H1 (cell line): ENCODE measurements around the gene KHDRBS1. TPM values are rescaled to one million over a fixed set of nuclear protein-coding genes. Genes with fewer than 3 reads are reported as not detected.

Source experiments
- CTCF ChIA-PET: fragments of 300-600 bp; sonication (Branson Sonifier 250); formaldehyde crosslinking; loops from one replicate; lab custom pipeline; 2021; ENCODE audit not compliant: partially characterized antibody; lab: Charles Lee
- POLR2A ChIA-PET: fragments of 300-600 bp; sonication (Branson Sonifier 250); formaldehyde crosslinking; loops from one replicate; lab custom pipeline; 2021; ENCODE audit warnings: inconsistent platforms; ENCODE audit not compliant: partially characterized antibody; lab: Charles Lee
- DNase-seq, 2 experiments: peaks; one replicate each; pipeline versions ENCODE4 v3.0.0 to v3.0.0-alpha.2; 2010 to 2022; ENCODE audit warnings: low spot score in 2 of 2, low read depth in 1 of 2, mixed read lengths in 1 of 2
- FAIRE-seq: peaks from 2 replicates; lab custom pipeline; 2011; peaks lifted over from hg19 to GRCh38; lab: Jason Lieb, UNC
- H2AFZ ChIP-seq: 2 replicates; pipeline ENCODE4 v1.8.1; 2012; ENCODE audit warnings: low read length, inconsistent platforms
- H2AK5ac ChIP-seq: 2 replicates; pipeline ENCODE4 v1.6.1; 2013; ENCODE audit warnings: low read depth, low read length
- H2BK120ac ChIP-seq: replicated peaks from 2 replicates; pipeline ENCODE3; 2013; ENCODE audit warnings: low read depth, low read length, inconsistent platforms
- H2BK12ac ChIP-seq: 2 replicates; pipeline ENCODE4 v1.6.1; 2013; ENCODE audit warnings: low read depth, low read length
- H2BK15ac ChIP-seq: 2 replicates; pipeline ENCODE4 v1.6.1; 2013; ENCODE audit warnings: low read length
- H2BK20ac ChIP-seq: 2 replicates; pipeline ENCODE4 v1.6.1; 2013; ENCODE audit warnings: low read length
- H2BK5ac ChIP-seq: 2 replicates; pipeline ENCODE4 v1.6.1; 2013; ENCODE audit warnings: low read depth, low read length
- H3K14ac ChIP-seq: 2 replicates; pipeline ENCODE4 v1.6.1; 2013; ENCODE audit warnings: inconsistent platforms; ENCODE audit not compliant: insufficient read length
- H3K18ac ChIP-seq: 2 replicates; pipeline ENCODE4 v1.6.1; 2013; ENCODE audit warnings: low read length; ENCODE audit errors: extremely low read depth
- H3K23ac ChIP-seq: 2 replicates; pipeline ENCODE4 v1.6.1; 2013; ENCODE audit warnings: inconsistent platforms; ENCODE audit not compliant: insufficient read length
- H3K23me2 ChIP-seq: 2 replicates; pipeline ENCODE4 v1.6.1; 2013; ENCODE audit warnings: low read depth, low read length
- H3K27ac ChIP-seq: 2 replicates; pipeline ENCODE4 v1.6.1; 2011; ENCODE audit warnings: low read depth, low read length, inconsistent platforms
- H3K27me3 ChIP-seq, 4 experiments: replicated peaks in 1 of 4; 1 replicate in 1 of 4; 2 replicates in 3 of 4; pipeline versions ENCODE4 v1.6.1 to v1.8.1; 2011 to 2013; ENCODE audit warnings: low read length in 3 of 4, mild to moderate bottlenecking in 3 of 4, inconsistent platforms in 2 of 4, mixed read lengths in 2 of 4, moderate library complexity in 1 of 4; ENCODE audit not compliant: control insufficient read depth in 3 of 4, insufficient read depth in 3 of 4; ENCODE audit errors: extremely low read depth in 1 of 4
- H3K36me3 ChIP-seq, 4 experiments: 2 replicates each; pipeline versions ENCODE4 v1.6.1 to v1.8.1; 2011 to 2013; ENCODE audit warnings: mild to moderate bottlenecking in 4 of 4, low read length in 3 of 4, moderate library complexity in 2 of 4, control low read depth in 1 of 4, inconsistent platforms in 1 of 4; ENCODE audit not compliant: insufficient read depth in 4 of 4, control insufficient read depth in 2 of 4
- H3K4ac ChIP-seq: replicated peaks from 2 replicates; pipeline ENCODE3; 2013; ENCODE audit warnings: low read length, low read depth, mixed read lengths, inconsistent platforms; ENCODE audit not compliant: insufficient read length
- H3K4me1 ChIP-seq, 4 experiments: replicated peaks in 1 of 4; 1 replicate in 1 of 4; 2 replicates in 3 of 4; pipeline versions ENCODE4 v1.6.1 to v1.8.1; 2011 to 2013; ENCODE audit warnings: low read length in 3 of 4, inconsistent platforms in 2 of 4, mixed read lengths in 1 of 4; ENCODE audit not compliant: insufficient read depth in 4 of 4, control insufficient read depth in 3 of 4
- H3K4me2 ChIP-seq, 2 experiments: 2 replicates each; pipeline versions ENCODE4 v1.6.1 to v1.8.1; 2011 to 2013; ENCODE audit warnings: low read depth in 2 of 2, low read length in 2 of 2, control low read depth in 1 of 2, inconsistent platforms in 1 of 2, mild to moderate bottlenecking in 1 of 2; ENCODE audit not compliant: insufficient read depth in 1 of 2
- H3K4me3 ChIP-seq, 4 experiments: fragments of 200-600, 300-600 bp in 1 of 4; sonication (generic), shearing (Covaris generic), sonication (Bioruptor Twin) in 1 of 4; 2 replicates each; pipeline versions ENCODE4 v1.5.1 to v1.8.1; 2011 to 2016; ENCODE audit warnings: low read length in 4 of 4, low read depth in 3 of 4, control low read depth in 2 of 4, inconsistent platforms in 2 of 4, mild to moderate bottlenecking in 2 of 4, mixed read lengths in 1 of 4, moderate library complexity in 1 of 4; ENCODE audit not compliant: insufficient read depth in 2 of 4; ENCODE audit errors: extremely low read depth in 1 of 4
- H3K56ac ChIP-seq: replicated peaks from 2 replicates; pipeline ENCODE3; 2013; ENCODE audit warnings: low read depth, mild to moderate bottlenecking, mixed read lengths, low read length, inconsistent platforms; ENCODE audit not compliant: insufficient read length
- H3K79me1 ChIP-seq: 2 replicates; pipeline ENCODE4 v1.6.1; 2013; ENCODE audit warnings: low read depth, low read length, control low read depth
- H3K79me2 ChIP-seq, 2 experiments: 2 replicates each; pipeline versions ENCODE4 v1.6.1 to v1.8.1; 2012 to 2013; ENCODE audit warnings: low read length in 2 of 2, mild to moderate bottlenecking in 2 of 2, inconsistent platforms in 1 of 2; ENCODE audit not compliant: insufficient read depth in 2 of 2, control insufficient read depth in 1 of 2
- H3K9ac ChIP-seq, 4 experiments: replicated peaks in 1 of 4; 1 replicate in 1 of 4; 2 replicates in 3 of 4; pipeline versions ENCODE4 v1.6.1 to v1.8.1; 2011 to 2013; ENCODE audit warnings: low read depth in 3 of 4, low read length in 3 of 4, control low read depth in 2 of 4, mild to moderate bottlenecking in 2 of 4, moderate library complexity in 2 of 4, inconsistent platforms in 1 of 4; ENCODE audit errors: extremely low read depth in 1 of 4
- H3K9me3 ChIP-seq, 2 experiments: 2 replicates each; pipeline versions ENCODE4 v1.6.1 to v1.8.1; 2012 to 2013; ENCODE audit warnings: mild to moderate bottlenecking in 2 of 2, moderate library complexity in 2 of 2, control low read depth in 1 of 2, inconsistent platforms in 1 of 2, low read depth in 1 of 2, low read length in 1 of 2, mixed read lengths in 1 of 2; ENCODE audit not compliant: insufficient read depth in 2 of 2
- H4K20me1 ChIP-seq, 2 experiments: replicated peaks in 1 of 2; 2 replicates each; pipeline versions ENCODE3 to v1.8.1; 2011 to 2013; ENCODE audit warnings: inconsistent platforms in 2 of 2, low read length in 2 of 2, mild to moderate bottlenecking in 1 of 2; ENCODE audit not compliant: insufficient read depth in 2 of 2, control insufficient read depth in 1 of 2
- H4K5ac ChIP-seq: 2 replicates; pipeline ENCODE4 v1.6.1; 2013; ENCODE audit warnings: low read length, low read depth, mixed read lengths, inconsistent platforms; ENCODE audit not compliant: insufficient read length
- H4K8ac ChIP-seq: 2 replicates; pipeline ENCODE4 v1.8.0; 2013; ENCODE audit warnings: mild to moderate bottlenecking, moderate library complexity, low read length, inconsistent platforms; ENCODE audit not compliant: insufficient read depth; ENCODE audit errors: extremely low read depth
- H4K91ac ChIP-seq: replicated peaks from 2 replicates; pipeline ENCODE3; 2013; ENCODE audit warnings: low read length, mixed read lengths, inconsistent platforms; ENCODE audit not compliant: insufficient read length
- BRCA1 ChIP-seq: IDR thresholded peaks from 2 replicates; pipeline ENCODE4 v1.6.1; 2012; ENCODE audit warnings: low read depth, low read length, improper control_type of control experiment
- CEBPB ChIP-seq: IDR thresholded peaks from 2 replicates; pipeline ENCODE4 v1.6.1; 2012; ENCODE audit warnings: low read depth, low read length
- CHD1 ChIP-seq: IDR thresholded peaks from 2 replicates; pipeline ENCODE4 v1.6.1; 2012; ENCODE audit warnings: low read depth, low read length, improper control_type of control experiment
- EGR1 ChIP-seq: IDR thresholded peaks from 2 replicates; pipeline ENCODE4 v1.6.1; 2011; ENCODE audit warnings: low read depth, low read length, borderline replicate concordance
- FOSL1 ChIP-seq: IDR thresholded peaks from 2 replicates; pipeline ENCODE4 v1.6.1; 2011; ENCODE audit warnings: mild to moderate bottlenecking, low read depth, low read length, moderate library complexity; ENCODE audit not compliant: insufficient read depth
- NANOG ChIP-seq: IDR thresholded peaks from 2 replicates; pipeline ENCODE4 v1.6.1; 2011; ENCODE audit warnings: low read length, low read depth, mild to moderate bottlenecking, inconsistent platforms; ENCODE audit not compliant: insufficient read depth, poor library complexity, severe bottlenecking
- SP4 ChIP-seq: IDR thresholded peaks from 2 replicates; pipeline ENCODE4 v1.6.1; 2012; ENCODE audit warnings: low read length, inconsistent platforms
- TAF7 ChIP-seq: optimal IDR thresholded peaks from 2 replicates; pipeline ENCODE3; 2011; ENCODE audit warnings: low read depth, mild to moderate bottlenecking, inconsistent platforms, low read length, moderate library complexity, borderline replicate concordance
- WGBS, 2 experiments: shearing (Covaris generic) in 1 of 2; methylation state at CpG; one replicate each; pipeline versions ENCODE4 v1.1.6 to v1.1.7; 2013 to 2015; ENCODE audit warnings: low lambda C conversion rate in 2 of 2, mixed read lengths in 2 of 2, inconsistent platforms in 1 of 2, low coverage in 1 of 2, missing lambda C conversion rate in 1 of 2; ENCODE audit not compliant: insufficient replicate concordance in 2 of 2, insufficient coverage in 1 of 2, insufficient read length in 1 of 2; ENCODE audit errors: extremely low coverage in 1 of 2, missing lambda C conversion rate in 1 of 2; 5-methylcytosine and 5-hydroxymethylcytosine counted together
- polyA plus RNA-seq, 7 experiments: library from polyadenylated mRNA; depleted of rRNA in 3 of 7; stranded (reverse) in 5 of 7; unstranded in 2 of 7; fragments of >200 nt in 5 of 7; fragments of 200-250 nt in 2 of 7; gene quantifications; 1 replicate in 5 of 7; 2 replicates in 1 of 7; 4 replicates in 1 of 7; pipeline versions ENCODE4 v1.2.1 to v1.2.3, GENCODE V29; 2011 to 2013; ENCODE audit warnings: missing spikeins in 2 of 7, mixed read lengths in 2 of 7
- total RNA-seq: library from RNA; stranded (reverse); fragmentation: NEBNext Ultra II Directional; extraction: Animal tissue kit (Norgen Biotek cat#: 25700); gene quantifications from 2 replicates; pipeline ENCODE4 v1.2.1, GENCODE V29; 2021
- TF ChIP-seq, protein P1 (sequence below): IDR thresholded peaks from 2 replicates; pipeline ENCODE4 v1.6.1; 2012; ENCODE audit warnings: inconsistent platforms
- TF ChIP-seq, protein P2 (sequence below): IDR thresholded peaks from 2 replicates; pipeline ENCODE4 v1.6.1; 2012; ENCODE audit warnings: inconsistent platforms
- TF ChIP-seq, protein P3 (sequence below), 3 experiments: IDR thresholded peaks; 1 replicate in 2 of 3; 2 replicates in 1 of 3; pipeline versions ENCODE4 v1.5.1 to v1.6.1; 2011; ENCODE audit warnings: low read length in 3 of 3, mild to moderate bottlenecking in 3 of 3, inconsistent platforms in 2 of 3, low read depth in 1 of 3, moderate library complexity in 1 of 3; ENCODE audit not compliant: insufficient read depth in 1 of 3; ENCODE audit errors: control extremely low read depth in 1 of 3

KHDRBS1 gene
- total and polyA plus RNA-seq, 2 of the 8 experiments (the other 6 are each of a cell fraction or from before 2014, with no cell fraction given) = 53.8 to 284 TPM

DNA sequence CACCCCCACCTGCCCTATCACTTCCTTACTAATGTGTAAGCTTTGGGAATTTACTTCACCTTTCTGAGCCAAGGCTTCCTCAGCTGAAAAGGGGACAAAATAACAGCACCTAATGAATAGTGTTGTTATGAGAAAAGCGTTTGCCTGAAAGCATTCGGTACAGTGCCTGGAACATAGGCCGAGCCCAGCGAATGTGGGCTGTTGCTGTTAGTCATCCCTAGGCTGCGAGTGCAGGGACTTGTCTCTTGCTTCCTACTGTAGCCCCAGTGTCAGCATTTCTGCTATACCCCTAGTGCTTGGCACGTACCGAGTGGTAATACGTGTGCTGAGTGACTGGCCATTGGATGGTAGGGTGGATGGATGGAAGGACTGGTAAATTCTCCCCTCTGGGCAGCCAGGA is 77.5 kb downstream of the KHDRBS1 start:
- Histone ChIP-seq H3K4ac (no peak overlapping the region), H3K23me2 (no peaks in the 10 kb centered on the region), H2BK20ac (no peak overlapping the region), H3K36me3 (peaks cover 5 to 38% (median 25%) of the 10 kb centered on the region in 4 experiments), H2AFZ (no peak overlapping the region), H3K56ac (no peak overlapping the region), H2BK15ac (no peak overlapping the region), H3K9me3 (no peaks in the 10 kb centered on the region), H4K20me1 (no peaks in the 10 kb centered on the region), H3K79me2 (no peaks in the 10 kb centered on the region), H4K5ac (no peak overlapping the region), H2BK12ac (no peak overlapping the region), H3K4me2 (no peak overlapping the region), H2BK5ac (no peak overlapping the region), H3K79me1 (no peaks in the 10 kb centered on the region), H3K18ac (no peak overlapping the region), H3K27ac (peak overlapping the region; percentile 15; the same call in 1 of the 2 replicates), H2BK120ac (no peak overlapping the region), H3K9ac (no peak overlapping the region), H4K91ac (no peak overlapping the region), H3K14ac (no peak overlapping the region), H3K23ac (no peak overlapping the region), H3K4me1 (no peaks in the 10 kb centered on the region), H3K27me3 (no peaks in the 10 kb centered on the region), H2AK5ac (no peak overlapping the region), H3K4me3 (no peak overlapping the region), H4K8ac (peak overlapping the region; percentile 62; the same call in 1 of the 2 replicates)
- no peak for DNase-seq
- POLR2A ChIA-PET = interaction anchor here (0.6 to 1.3 kb wide), 6 partner anchors 13 to 242 kb away, joined by 3 to 6 read pairs (median 3); no protein-coding TSS in a partner anchor
- CTCF ChIA-PET = interaction anchor here (0.9 to 1.6 kb wide), 4 partner anchors 8 to 16 kb away, joined by 4 to 5 read pairs (median 4); no protein-coding TSS in a partner anchor
- WGBS, 2 experiments = 97% methylated on average over 8 of the region's 8 CpGs; no CpG with 5 or more reads in 1 of the 2 experiments
- no peak for FAIRE-seq
- TF ChIP-seq, protein P1, sequence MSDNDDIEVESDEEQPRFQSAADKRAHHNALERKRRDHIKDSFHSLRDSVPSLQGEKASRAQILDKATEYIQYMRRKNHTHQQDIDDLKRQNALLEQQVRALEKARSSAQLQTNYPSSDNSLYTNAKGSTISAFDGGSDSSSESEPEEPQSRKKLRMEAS = no peak
- TF ChIP-seq, protein P2, sequence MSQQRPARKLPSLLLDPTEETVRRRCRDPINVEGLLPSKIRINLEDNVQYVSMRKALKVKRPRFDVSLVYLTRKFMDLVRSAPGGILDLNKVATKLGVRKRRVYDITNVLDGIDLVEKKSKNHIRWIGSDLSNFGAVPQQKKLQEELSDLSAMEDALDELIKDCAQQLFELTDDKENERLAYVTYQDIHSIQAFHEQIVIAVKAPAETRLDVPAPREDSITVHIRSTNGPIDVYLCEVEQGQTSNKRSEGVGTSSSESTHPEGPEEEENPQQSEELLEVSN = no peak
- TF ChIP-seq EGR1 = no peak
- no peak for TF ChIP-seq BRCA1
- TF ChIP-seq, protein P3, sequence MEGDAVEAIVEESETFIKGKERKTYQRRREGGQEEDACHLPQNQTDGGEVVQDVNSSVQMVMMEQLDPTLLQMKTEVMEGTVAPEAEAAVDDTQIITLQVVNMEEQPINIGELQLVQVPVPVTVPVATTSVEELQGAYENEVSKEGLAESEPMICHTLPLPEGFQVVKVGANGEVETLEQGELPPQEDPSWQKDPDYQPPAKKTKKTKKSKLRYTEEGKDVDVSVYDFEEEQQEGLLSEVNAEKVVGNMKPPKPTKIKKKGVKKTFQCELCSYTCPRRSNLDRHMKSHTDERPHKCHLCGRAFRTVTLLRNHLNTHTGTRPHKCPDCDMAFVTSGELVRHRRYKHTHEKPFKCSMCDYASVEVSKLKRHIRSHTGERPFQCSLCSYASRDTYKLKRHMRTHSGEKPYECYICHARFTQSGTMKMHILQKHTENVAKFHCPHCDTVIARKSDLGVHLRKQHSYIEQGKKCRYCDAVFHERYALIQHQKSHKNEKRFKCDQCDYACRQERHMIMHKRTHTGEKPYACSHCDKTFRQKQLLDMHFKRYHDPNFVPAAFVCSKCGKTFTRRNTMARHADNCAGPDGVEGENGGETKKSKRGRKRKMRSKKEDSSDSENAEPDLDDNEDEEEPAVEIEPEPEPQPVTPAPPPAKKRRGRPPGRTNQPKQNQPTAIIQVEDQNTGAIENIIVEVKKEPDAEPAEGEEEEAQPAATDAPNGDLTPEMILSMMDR (IDR thresholded peaks at IDR 0.05; ENCODE audit: control extremely low read depth in 1 of 3, insufficient read depth in 1 of 3, low read depth in 1 of 3, low read length in 3 of 3) = no peak
- no peak for TF ChIP-seq SP4
- TF ChIP-seq CEBPB = no peak
- TF ChIP-seq TAF7 = no peak
- no peak for TF ChIP-seq NANOG
- no peak for TF ChIP-seq CHD1
- TF ChIP-seq FOSL1 = no peak
